KOPT-K1 (cell line): Measurements from ENCODE around the gene HACD3.
"Not testable (repeated sequence)": the region's sequence is repeated elsewhere in the genome, so short reads cannot be mapped to it uniquely, and the experiment has no call there.

Experiments used
- H3K27ac ChIP-seq: fragments of 200-600 bp; sonication (generic); 2 replicates; pipeline ENCODE4 v1.5.1; 2016; ENCODE audit warnings: antibody characterized with exemption, mild to moderate bottlenecking, low read depth, low read length; ENCODE audit not compliant: poor library complexity, severe bottlenecking
- H3K36me3 ChIP-seq: fragments of 200-600 bp; sonication (generic); 2 replicates; pipeline ENCODE4 v1.5.1; 2017; ENCODE audit warnings: antibody characterized with exemption, mild to moderate bottlenecking, low read length, moderate library complexity; ENCODE audit not compliant: insufficient read depth
- H3K9me3 ChIP-seq: fragments of 200-600 bp; sonication (generic); 2 replicates; pipeline ENCODE4 v1.5.1; 2017; ENCODE audit warnings: antibody characterized with exemption, low read length, mild to moderate bottlenecking; ENCODE audit not compliant: insufficient read depth, poor library complexity, severe bottlenecking

HACD3 gene

DNA sequence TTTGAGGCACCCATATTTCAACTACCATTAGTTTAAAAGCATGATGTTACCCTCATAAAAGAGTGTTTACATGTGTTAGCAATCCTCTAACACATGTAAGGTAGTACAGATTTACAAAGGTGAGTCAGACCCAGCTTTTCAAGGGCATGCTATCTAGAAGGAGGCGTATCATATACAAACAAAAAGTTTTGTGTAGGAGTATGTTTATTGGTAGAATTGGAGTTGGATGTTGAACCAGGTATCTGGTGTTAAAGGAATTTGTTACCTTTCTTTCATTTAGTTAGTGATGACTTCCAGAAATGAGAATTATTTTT, 2.4 kb downstream of the HACD3 start:
- Histone ChIP-seq H3K36me3 (peaks cover 32% of the 10 kb centered on the region), H3K27ac (no peak overlapping the region)

DNA sequence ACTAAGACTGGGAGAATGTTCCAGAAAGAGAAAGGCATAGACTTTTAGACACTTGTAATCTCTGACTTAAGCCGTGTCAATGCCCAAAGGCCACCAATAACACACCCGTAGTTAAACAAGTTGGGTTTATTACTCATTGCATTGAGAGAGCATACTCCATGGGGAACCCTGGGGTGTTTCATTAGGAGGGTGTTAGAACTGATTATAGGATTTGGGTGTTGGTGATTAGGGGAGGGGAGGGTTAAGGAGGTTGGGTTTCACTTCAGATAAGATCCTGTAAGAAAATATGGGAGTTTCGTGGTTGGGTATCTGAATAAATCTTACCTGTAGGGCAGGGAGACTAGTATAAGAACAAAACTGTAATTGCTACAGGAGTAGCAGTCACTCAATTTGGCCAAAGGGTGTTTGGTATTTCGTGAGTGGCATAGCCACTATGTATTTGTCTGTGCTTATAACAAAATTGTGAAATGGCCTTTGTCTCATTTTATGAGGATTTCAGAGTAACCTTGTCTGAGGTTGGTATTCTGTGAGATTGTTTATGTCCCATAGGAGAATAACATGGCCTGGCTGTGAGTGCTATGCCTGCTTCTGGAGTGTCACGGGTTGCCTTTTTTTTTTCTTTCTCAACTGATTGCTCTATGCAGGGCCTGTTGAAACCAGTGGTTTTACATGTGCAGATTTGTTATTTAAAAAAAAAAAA, 2.9 kb downstream of the HACD3 start:
- Histone ChIP-seq H3K27ac (no peak overlapping the region), H3K9me3 (no peaks in the 10 kb centered on the region), H3K36me3 (peaks cover 32% of the 10 kb centered on the region)

More for the DNA sequence above, 2.4 kb downstream of the HACD3 start:
- H3K9me3 ChIP-seq, result no peaks in the 10 kb centered on the region

DNA sequence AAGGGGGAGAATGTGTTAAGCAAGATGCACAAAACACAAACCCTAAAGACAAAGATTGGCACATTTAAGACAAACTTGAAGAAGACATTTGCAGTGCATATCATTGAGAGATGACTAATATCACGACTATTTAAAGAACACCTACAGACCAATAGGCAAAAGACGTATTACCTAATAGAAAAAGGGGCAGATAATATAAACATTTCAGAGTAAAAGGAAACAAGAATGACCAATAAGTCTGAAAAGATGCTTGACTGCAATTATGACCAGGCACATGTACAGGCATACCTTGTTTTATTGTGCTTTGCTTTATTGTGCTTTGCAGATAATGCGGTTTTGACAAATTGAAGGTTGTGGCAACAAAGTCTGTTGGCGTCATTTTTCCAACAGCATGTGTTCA, 4.9 kb downstream of the HACD3 start:
- Histone ChIP-seq H3K9me3 (no peaks in the 10 kb centered on the region), H3K36me3 (peaks cover 37% of the 10 kb centered on the region), H3K27ac (no peak overlapping the region)

DNA sequence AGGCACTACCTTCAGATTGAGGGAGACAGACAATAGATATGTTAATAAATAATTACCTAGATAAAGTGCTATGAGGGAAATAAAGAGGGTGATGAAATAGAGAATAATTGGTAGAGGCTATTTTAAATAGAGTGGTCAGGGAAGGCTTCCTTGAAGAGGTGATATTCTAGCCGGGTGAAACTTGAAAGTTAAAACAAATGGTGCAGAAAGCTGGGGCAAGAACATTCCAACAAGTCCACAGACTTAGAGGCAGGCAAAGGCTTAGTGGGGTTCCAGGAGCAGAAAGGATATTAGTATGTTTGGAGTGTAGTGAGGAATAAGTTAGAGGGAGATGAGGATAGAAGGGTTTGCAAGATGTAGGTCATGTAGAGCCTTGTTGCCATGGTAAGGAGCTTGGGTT, 10.1 kb downstream of the HACD3 start:
- H3K27ac ChIP-seq, result no peak overlapping the region
- no peaks in the 10 kb centered on the region for H3K9me3 ChIP-seq
- H3K36me3 ChIP-seq, result peaks cover 22% of the 10 kb centered on the region

DNA sequence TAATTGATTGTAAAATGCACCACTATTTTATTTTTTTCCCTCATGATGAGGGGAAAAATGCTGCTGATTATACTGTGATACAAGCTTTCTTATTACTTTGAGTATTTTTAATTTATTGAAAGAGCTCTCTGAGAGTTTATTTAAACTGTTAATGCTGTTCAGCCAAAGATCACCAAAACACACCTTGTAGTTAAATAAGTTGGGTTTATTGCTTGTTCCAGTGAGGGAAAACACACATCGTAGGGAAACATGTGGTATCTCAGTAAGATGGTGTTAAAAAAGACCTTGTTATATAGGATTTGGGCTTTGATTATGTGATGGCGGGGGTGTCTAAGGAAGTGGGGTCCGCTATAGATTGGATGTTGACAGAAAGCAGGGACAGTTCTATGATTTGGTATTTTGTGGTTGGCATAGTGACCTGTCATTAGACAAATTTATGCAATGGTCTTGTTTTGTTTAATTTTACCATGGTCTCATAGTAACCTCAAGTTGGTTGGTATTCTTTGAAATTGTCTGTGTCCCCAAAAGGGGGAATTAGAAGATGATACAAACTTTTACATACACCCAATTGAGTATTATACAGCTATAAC, 11.1 kb downstream of the HACD3 start:
- H3K27ac ChIP-seq, result no peak overlapping the region
- no peaks in the 10 kb centered on the region for H3K9me3 ChIP-seq
- peaks cover 12% of the 10 kb centered on the region for H3K36me3 ChIP-seq

DNA sequence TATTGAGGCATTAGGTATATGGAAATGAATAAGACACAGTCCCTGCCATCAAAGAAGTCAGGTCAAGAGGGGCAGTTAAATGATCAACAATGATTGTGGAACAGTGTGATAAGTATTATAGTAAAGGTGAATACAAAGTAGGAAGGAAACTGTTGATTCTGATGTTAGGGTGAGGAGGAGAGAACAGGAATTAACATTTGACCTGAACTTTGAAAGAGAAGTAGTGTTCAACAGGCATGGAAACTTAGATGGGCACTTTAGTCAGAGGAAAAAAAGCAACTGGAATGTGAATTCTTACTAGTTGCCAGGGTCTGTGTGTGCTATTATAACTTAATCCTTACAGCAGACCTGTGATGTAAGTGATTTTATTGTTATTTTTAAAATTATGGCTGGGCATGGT, 17.6 kb downstream of the HACD3 start:
- Histone ChIP-seq H3K9me3 (no peaks in the 10 kb centered on the region), H3K27ac (no peak overlapping the region), H3K36me3 (peaks cover 14% of the 10 kb centered on the region; the same call in 1 of the 2 replicates)

GRCh38 chr15:65549288-65549687, 19.0 kb downstream of the HACD3 start:
- H3K9me3 ChIP-seq, H3K27ac ChIP-seq: not testable (repeated sequence)
- H3K36me3 ChIP-seq, result peaks cover 26% of the 10 kb centered on the region

DNA sequence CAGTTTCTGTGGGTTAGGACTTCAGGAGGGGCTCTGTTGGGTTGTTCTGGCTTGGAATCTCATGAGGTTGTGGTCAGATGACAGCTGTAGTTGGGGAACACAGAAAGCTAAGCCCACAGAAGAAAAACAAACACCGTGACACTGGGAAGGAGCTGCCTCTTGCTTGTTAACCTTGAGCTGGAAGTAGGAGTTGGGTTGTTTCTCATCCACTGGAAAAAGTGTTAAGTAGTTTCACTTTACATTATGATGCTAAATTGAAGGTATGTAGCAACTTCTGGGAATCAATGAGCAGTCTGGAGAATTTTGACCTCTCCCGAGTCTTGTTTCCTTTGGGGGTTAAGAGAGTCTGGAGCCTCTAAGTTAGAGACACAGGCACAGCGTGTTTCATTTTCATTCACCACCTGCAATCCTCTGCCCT, 20.4 kb downstream of the HACD3 start:
- Histone ChIP-seq H3K36me3 (peaks cover 40% of the 10 kb centered on the region), H3K27ac (no peak overlapping the region), H3K9me3 (no peaks in the 10 kb centered on the region)

DNA sequence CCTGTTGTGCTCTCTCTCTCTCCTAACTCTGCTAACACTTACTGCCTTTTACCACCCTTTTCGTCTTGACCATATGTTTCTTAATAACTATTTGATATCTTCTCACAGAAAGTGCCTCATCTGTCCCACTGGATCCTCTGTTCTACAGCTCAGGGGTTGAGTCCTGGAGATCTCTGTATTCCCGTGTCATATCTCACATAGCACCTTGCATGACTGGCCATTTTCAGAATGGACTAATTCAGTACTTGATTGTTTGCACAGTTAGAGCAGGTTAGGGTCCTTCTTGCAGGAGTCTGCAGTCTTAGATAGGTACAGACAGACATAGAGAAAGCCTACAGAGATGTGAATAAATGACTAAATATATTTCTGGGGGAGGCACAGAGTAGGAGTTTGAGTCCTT, 20.9 kb downstream of the HACD3 start:
- Histone ChIP-seq H3K36me3 (peaks cover 45% of the 10 kb centered on the region), H3K9me3 (no peaks in the 10 kb centered on the region), H3K27ac (no peak overlapping the region)

DNA sequence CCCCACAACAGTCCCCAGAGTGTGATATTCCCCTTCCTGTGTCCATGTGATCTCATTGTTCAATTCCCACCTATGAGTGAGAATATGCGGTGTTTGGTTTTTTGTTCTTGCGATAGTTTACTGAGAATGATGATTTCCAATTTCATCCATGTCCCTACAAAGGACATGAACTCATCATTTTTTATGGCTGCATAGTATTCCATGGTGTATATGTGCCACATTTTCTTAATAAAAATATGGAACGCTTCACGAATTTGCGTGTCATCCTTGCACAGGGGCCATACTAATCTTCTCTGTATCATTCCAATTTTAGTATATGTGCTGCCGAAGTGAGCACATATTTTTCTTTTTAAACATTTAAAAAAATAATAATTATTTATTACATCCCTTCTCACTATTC, 22.6 kb downstream of the HACD3 start:
- not testable (repeated sequence) for H3K9me3 ChIP-seq, H3K27ac ChIP-seq
- H3K36me3 ChIP-seq, result peaks cover 62% of the 10 kb centered on the region

GRCh38 chr15:65553691-65554090, 23.4 kb downstream of the HACD3 start:
- H3K36me3 ChIP-seq, result peaks cover 70% of the 10 kb centered on the region
- no peak overlapping the region for H3K27ac ChIP-seq
- no peaks in the 10 kb centered on the region for H3K9me3 ChIP-seq

DNA sequence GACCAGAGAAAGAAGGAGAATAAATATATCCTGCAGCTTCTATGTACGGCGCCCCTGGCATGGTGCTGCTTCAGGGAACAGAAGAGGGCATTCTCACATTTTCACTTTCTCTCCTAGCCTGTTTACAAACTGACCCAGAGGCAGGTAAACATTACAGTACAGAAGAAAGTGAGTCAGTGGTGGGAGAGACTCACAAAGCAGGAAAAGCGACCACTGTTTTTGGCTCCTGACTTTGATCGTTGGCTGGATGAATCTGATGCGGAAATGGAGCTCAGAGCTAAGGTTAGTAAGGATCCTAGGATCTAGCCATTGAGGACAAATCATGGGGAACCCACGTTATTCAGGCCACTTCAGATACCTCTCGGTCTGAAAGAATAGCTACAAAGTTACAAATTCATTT, 26.4 kb downstream of the HACD3 start:
- Histone ChIP-seq H3K36me3 (peaks cover 90% of the 10 kb centered on the region), H3K27ac (no peak overlapping the region)

DNA sequence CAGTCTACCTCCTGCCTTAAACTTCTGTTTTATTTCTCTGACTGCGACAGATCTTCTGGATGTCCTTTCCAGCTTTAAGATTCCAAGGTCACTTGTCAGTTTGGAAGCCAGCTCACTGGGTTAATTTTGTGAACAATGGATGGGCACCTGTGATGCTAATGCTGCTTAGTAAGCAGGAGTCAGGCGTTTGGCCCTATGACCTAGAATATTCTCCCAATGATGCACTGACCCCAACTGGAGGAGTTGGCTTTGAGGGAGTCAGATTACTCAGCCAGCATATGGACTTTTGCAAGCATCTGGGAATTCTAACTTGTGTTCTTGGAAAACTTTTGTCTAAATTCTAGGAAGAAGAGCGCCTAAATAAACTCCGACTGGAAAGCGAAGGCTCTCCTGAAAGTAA, 28.1 kb downstream of the HACD3 start:
- H3K9me3 ChIP-seq, result peaks cover 1% of the 10 kb centered on the region
- peaks cover 100% of the 10 kb centered on the region for H3K36me3 ChIP-seq
- H3K27ac ChIP-seq, result no peak overlapping the region

More for the DNA sequence above, 26.4 kb downstream of the HACD3 start:
- no peaks in the 10 kb centered on the region for H3K9me3 ChIP-seq

- peaks cover 100% of the 10 kb centered on the region for H3K36me3 ChIP-seq
- H3K27ac ChIP-seq, result no peak overlapping the region
- peaks cover 6% of the 10 kb centered on the region for H3K9me3 ChIP-seq
These were observed 28.9 kb downstream of the HACD3 start for GRCh38 chr15:65558997-65559760.

- H3K27ac ChIP-seq, result no peak overlapping the region
- peaks cover 100% of the 10 kb centered on the region for H3K36me3 ChIP-seq
- H3K9me3 ChIP-seq, result peaks cover 13% of the 10 kb centered on the region
These were observed 29.7 kb downstream of the HACD3 start for GRCh38 chr15:65559941-65560340.
